ENCODE results near the gene ZBTB18.

- TF ChIP-seq, protein P1, sequence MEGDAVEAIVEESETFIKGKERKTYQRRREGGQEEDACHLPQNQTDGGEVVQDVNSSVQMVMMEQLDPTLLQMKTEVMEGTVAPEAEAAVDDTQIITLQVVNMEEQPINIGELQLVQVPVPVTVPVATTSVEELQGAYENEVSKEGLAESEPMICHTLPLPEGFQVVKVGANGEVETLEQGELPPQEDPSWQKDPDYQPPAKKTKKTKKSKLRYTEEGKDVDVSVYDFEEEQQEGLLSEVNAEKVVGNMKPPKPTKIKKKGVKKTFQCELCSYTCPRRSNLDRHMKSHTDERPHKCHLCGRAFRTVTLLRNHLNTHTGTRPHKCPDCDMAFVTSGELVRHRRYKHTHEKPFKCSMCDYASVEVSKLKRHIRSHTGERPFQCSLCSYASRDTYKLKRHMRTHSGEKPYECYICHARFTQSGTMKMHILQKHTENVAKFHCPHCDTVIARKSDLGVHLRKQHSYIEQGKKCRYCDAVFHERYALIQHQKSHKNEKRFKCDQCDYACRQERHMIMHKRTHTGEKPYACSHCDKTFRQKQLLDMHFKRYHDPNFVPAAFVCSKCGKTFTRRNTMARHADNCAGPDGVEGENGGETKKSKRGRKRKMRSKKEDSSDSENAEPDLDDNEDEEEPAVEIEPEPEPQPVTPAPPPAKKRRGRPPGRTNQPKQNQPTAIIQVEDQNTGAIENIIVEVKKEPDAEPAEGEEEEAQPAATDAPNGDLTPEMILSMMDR (IDR thresholded peaks at IDR 0.05; ENCODE audit: poor library complexity) = no peak
- TF ChIP-seq EZH2phosphoT487 (IDR thresholded peaks at IDR 0.05; ENCODE audit: low read depth, severe bottlenecking, unreplicated experiment) = no peak
- TF ChIP-seq EZH2 (IDR thresholded peaks at IDR 0.05; ENCODE audit: borderline replicate concordance) = no peak
Observed at GRCh38 chr1:244006381-244006901, 44.6 kb upstream of the ZBTB18 start.

Measured in hepatocyte (in vitro differentiated cells).